Esophagus muscularis mucosa (tissue), 4 donors: ENCODE measurements around the gene CKS1B.

Source experiments
- CTCF ChIP-seq, 3 experiments: fragments of 200-600 bp in 2 of 3; fragments of 450-650 bp in 1 of 3; sonication (generic) in 2 of 3; IDR thresholded peaks; one replicate each; pipeline ENCODE4 v1.5.1; 2017 to 2019; ENCODE audit warnings: antibody characterized with exemption in 3 of 3, mild to moderate bottlenecking in 2 of 3, moderate library complexity in 1 of 3
- EP300 ChIP-seq: sonication (generic); formaldehyde crosslinking; IDR thresholded peaks from one replicate; pipeline ENCODE4 v1.6.1; 2017; ENCODE audit warnings: antibody characterized with exemption
- POLR2A ChIP-seq: fragments of 450-650 bp; IDR thresholded peaks from one replicate; pipeline ENCODE4 v1.6.1; 2017; ENCODE audit warnings: antibody characterized with exemption, moderate library complexity, mild to moderate bottlenecking, low read depth
- POLR2AphosphoS5 ChIP-seq, 2 donors: sonication (generic); formaldehyde crosslinking; IDR thresholded peaks; one replicate each; pipeline ENCODE4 v1.6.1; 2017; ENCODE audit warnings: antibody characterized with exemption in 2 of 2

- TF ChIP-seq CTCF (IDR thresholded peaks at IDR 0.05) = peak in 1 of 3 experiments; percentile 37
- TF ChIP-seq EP300 = no peak
- no peak for TF ChIP-seq POLR2A
- peak; percentile 82 to 86 for TF ChIP-seq POLR2AphosphoS5 (IDR thresholded peaks at IDR 0.05)
Measured at GRCh38 chr1:154982897-154983648, 8.6 kb downstream of the CKS1B start, which contains the start of gene FLAD1.
